HEK293T (cell line): ENCODE results near the gene LDHB.

Experiments
- CTCF ChIA-PET: fragments of 350-600 bp; formaldehyde crosslinking; extraction: SDS; loops from one replicate; lab custom pipeline; 2021; ENCODE audit warnings: antibody characterized with exemption, inconsistent platforms; lab: Yijun Ruan, JAX
- POLR2A ChIA-PET: fragments of 350-600 bp; formaldehyde crosslinking; extraction: SDS; loops from one replicate; lab custom pipeline; 2020; ENCODE audit warnings: antibody characterized with exemption, inconsistent platforms; lab: Yijun Ruan, JAX
- DNase-seq: peaks from one replicate; pipeline ENCODE4 v3.0.0; 2012; ENCODE audit warnings: mixed read lengths; ENCODE audit errors: extremely low spot score
- ARNT ChIP-seq: fragments of 450-650 bp; IDR thresholded peaks from 2 replicates; pipeline ENCODE4 v1.6.1; 2017; ENCODE audit warnings: mild to moderate bottlenecking
- BHLHE40 ChIP-seq: fragments of 450-650 bp; IDR thresholded peaks from 2 replicates; pipeline ENCODE4 v1.6.1; 2016; ENCODE audit warnings: mild to moderate bottlenecking, moderate library complexity, borderline replicate concordance
- CTBP1 ChIP-seq: fragments of 450-650 bp; IDR thresholded peaks from 2 replicates; pipeline ENCODE4 v1.6.1; 2016; ENCODE audit warnings: borderline replicate concordance
- ELF4 ChIP-seq: fragments of 450-650 bp; IDR thresholded peaks from 2 replicates; pipeline ENCODE4 v1.6.1; 2017; ENCODE audit warnings: antibody characterized with exemption
- FOXA1 ChIP-seq: fragments of 450-650 bp; IDR thresholded peaks from 2 replicates; pipeline ENCODE4 v1.6.1; 2016; ENCODE audit warnings: mild to moderate bottlenecking
- FOXK2 ChIP-seq: fragments of 450-650 bp; IDR thresholded peaks from 2 replicates; pipeline ENCODE4 v1.6.1; 2016; ENCODE audit warnings: mild to moderate bottlenecking
- FOXM1 ChIP-seq: fragments of 450-650 bp; IDR thresholded peaks from 2 replicates; pipeline ENCODE4 v1.6.1; 2017; ENCODE audit warnings: mild to moderate bottlenecking, borderline replicate concordance
- HDGF ChIP-seq: fragments of 450-650 bp; IDR thresholded peaks from 2 replicates; pipeline ENCODE4 v1.6.1; 2017; ENCODE audit warnings: antibody characterized with exemption, borderline replicate concordance
- L3MBTL2 ChIP-seq: fragments of 450-650 bp; conservative IDR thresholded peaks from 2 replicates; pipeline ENCODE4 v1.6.1; 2016; ENCODE audit warnings: mild to moderate bottlenecking
- LEF1 ChIP-seq: fragments of 450-650 bp; IDR thresholded peaks from 2 replicates; pipeline ENCODE4 v1.6.1; 2017; ENCODE audit warnings: mild to moderate bottlenecking, borderline replicate concordance
- NFRKB ChIP-seq: fragments of 450-650 bp; IDR thresholded peaks from 2 replicates; pipeline ENCODE4 v1.6.1; 2016; ENCODE audit warnings: mild to moderate bottlenecking, moderate library complexity
- SP1 ChIP-seq: fragments of 450-650 bp; IDR thresholded peaks from 2 replicates; pipeline ENCODE4 v1.6.1; 2017
- SUZ12 ChIP-seq: fragments of 450-650 bp; IDR thresholded peaks from 2 replicates; pipeline ENCODE4 v1.6.1; 2016; ENCODE audit warnings: mild to moderate bottlenecking
- TARDBP ChIP-seq: fragments of 450-650 bp; IDR thresholded peaks from 2 replicates; pipeline ENCODE4 v1.6.1; 2016
- ZNF384 ChIP-seq: fragments of 450-650 bp; IDR thresholded peaks from 2 replicates; pipeline ENCODE4 v1.6.1; 2016
- TF ChIP-seq, protein P1 (sequence below): fragments of 450-650 bp; IDR thresholded peaks from 2 replicates; pipeline ENCODE4 v1.6.1; 2016

Gene LDHB

DNA sequence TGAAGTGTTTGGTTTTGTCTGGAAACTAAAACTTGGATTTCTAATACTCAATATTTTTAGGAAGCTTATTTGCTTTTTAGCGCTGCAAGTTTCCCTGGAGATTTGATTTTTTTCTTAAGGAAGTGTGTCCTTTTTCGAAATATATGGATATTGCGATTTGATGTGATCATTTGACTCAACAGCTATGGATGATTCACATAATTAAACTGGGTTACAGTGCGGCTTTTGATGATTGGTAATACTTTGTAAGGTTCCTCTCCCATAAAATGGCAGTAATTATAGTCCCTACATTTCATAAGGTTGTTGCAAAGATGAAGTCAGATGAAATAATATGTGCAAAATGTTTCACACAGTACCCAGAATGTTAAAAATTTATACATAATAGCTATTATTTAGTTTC is 13.1 kb downstream of the LDHB start:
- TF ChIP-seq NFRKB, result no peak
- no peak for TF ChIP-seq HDGF
- no peak for TF ChIP-seq FOXK2
- TF ChIP-seq, protein P1, sequence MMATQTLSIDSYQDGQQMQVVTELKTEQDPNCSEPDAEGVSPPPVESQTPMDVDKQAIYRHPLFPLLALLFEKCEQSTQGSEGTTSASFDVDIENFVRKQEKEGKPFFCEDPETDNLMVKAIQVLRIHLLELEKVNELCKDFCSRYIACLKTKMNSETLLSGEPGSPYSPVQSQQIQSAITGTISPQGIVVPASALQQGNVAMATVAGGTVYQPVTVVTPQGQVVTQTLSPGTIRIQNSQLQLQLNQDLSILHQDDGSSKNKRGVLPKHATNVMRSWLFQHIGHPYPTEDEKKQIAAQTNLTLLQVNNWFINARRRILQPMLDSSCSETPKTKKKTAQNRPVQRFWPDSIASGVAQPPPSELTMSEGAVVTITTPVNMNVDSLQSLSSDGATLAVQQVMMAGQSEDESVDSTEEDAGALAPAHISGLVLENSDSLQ, result no peak
- no peak for TF ChIP-seq CTBP1
- TF ChIP-seq ZNF384, result no peak
- TF ChIP-seq FOXA1, result no peak
- no peak for TF ChIP-seq LEF1
- ChIA-PET POLR2A (interaction anchor here (3.1 kb wide), 1 partner anchor 13 kb away, joined by 17 read pairs; the partner anchor contains the start of gene LDHB), CTCF (interaction anchor here (0.6 kb wide), 1 partner anchor 31 kb away, joined by 5 read pairs; no protein-coding TSS in a partner anchor)
- no peak for DNase-seq

DNA sequence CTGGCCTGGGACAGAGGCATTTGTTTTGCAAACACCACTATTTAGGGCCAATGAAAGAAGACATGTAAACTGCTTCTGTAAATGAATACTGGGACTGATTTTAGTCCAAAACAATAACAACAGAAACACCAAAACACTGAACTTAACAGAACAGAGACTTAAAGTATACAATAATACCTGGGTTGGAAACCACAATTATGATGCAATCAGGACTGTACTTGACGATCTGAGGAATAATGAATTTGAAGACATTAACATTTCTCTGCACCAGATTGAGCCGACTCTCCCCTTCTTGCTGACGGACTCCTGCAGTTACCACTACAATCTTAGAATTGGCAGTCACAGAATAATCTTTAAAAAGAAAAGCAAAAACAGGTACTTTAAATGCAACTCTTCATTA is 13.9 kb downstream of the LDHB start:
- POLR2A ChIA-PET, result interaction anchor here (3.1 kb wide), 1 partner anchor 14 kb away, joined by 17 read pairs; the partner anchor contains the start of gene LDHB
- DNase-seq, result no peak
- TF ChIP-seq BHLHE40 (no peak), L3MBTL2 (no peak)
- CTCF ChIA-PET, result no interaction called here

- CTCF ChIA-PET, result no interaction called here
- POLR2A ChIA-PET, result interaction anchor here (0.6 to 3.1 kb wide), 2 partner anchors 15 to 16 kb away, joined by 3 to 17 read pairs; partner anchors contain the start of gene LDHB
- no peak for DNase-seq
- TF ChIP-seq CTBP1 (no peak), TARDBP (no peak), BHLHE40 (no peak), NFRKB (no peak), SUZ12 (no peak), SP1 (no peak), FOXA1 (no peak), ELF4 (no peak), HDGF (no peak), ARNT (no peak), ZNF384 (no peak), LEF1 (no peak), FOXK2 (no peak), L3MBTL2 (no peak), FOXM1 (no peak)
- TF ChIP-seq, protein P1, result no peak
These were observed 14.8 kb downstream of the LDHB start for GRCh38 chr12:21642707-21643389.

DNA sequence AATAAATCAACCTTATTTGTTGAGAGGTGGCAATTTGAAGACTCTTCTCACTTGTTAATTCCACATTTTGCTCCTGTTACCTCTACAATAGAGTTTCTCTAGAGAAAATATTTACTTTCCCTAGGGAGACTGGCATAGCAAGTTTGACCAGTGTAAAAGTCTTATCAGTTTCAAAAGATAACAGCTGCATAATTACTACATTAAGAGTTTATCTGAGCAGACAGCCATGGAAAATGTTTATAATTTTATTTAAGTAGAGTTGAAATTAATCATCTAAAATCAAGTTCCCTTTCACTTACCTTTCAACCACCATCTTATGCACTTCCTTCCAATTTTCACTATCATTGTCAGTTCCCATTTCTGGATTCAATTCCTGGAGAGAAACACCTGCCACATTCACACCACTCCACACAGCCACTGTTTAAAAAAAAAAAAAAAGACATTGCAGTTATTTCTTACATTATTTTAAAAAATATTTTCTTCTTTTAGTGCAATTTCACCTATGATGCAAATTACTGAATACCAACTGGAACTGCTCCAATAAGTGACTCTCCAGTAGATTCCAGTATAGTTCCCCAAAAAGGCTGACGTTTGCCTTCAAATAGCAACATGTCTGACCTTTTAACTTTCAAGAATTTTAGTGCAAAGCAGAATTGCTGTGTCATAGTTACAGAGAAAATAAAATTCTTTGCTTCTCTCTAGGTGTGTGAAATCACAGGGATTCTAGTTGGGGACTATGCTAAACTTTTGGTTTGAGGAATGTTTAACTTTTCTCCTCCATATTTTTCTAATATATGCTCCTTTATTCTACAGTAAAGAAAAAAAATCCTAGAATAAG is 19.4 kb downstream of the LDHB start:
- POLR2A ChIA-PET, result no interaction called here
- DNase-seq, result no peak
- no peak for TF ChIP-seq ZNF384
- no peak for TF ChIP-seq L3MBTL2
- TF ChIP-seq CTBP1, result no peak
- TF ChIP-seq FOXM1, result no peak
- TF ChIP-seq BHLHE40, result no peak
- TF ChIP-seq ELF4, result no peak
- TF ChIP-seq NFRKB, result no peak
- CTCF ChIA-PET, result no interaction called here

- CTCF ChIA-PET, result interaction anchor here (0.5 kb wide), 1 partner anchor 64 kb away, joined by 6 read pairs; no protein-coding TSS in a partner anchor
- TF ChIP-seq NFRKB, result no peak
- no peak for TF ChIP-seq ARNT
- TF ChIP-seq SUZ12, result no peak
- TF ChIP-seq SP1, result no peak
- no peak for TF ChIP-seq ELF4
- TF ChIP-seq TARDBP, result no peak
- TF ChIP-seq LEF1, result no peak
- TF ChIP-seq, protein P1, result no peak
- TF ChIP-seq ZNF384, result no peak
- no peak for TF ChIP-seq CTBP1
- TF ChIP-seq BHLHE40, result no peak
- no peak for DNase-seq
- POLR2A ChIA-PET, result interaction anchor here (1.5 kb wide), 1 partner anchor 18 kb away, joined by 4 read pairs; no protein-coding TSS in a partner anchor
These were observed 23.4 kb downstream of the LDHB start for GRCh38 chr12:21634245-21634644.

DNA sequence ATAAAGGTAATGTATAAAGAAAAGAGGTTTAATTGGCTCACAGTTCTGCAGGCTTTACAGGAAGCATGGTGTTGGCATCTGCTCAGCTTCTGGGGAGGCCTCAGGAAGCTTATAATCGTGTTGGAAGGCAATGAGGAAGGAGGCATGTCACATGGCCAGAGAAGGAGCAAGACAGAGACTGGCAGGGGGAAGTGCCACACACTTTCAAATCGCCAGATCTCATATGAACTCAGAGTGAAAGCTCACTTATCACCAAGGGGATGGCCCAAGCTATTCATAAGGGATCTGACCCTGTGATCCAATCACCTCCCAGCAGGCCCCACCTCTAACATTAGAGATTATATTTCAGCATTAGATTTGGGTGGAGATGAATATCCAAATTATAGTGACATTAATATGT is 26.3 kb downstream of the LDHB start:
- TF ChIP-seq ELF4, result no peak
- TF ChIP-seq HDGF, result no peak
- no peak for TF ChIP-seq FOXM1
- TF ChIP-seq FOXK2, result no peak
- no peak for TF ChIP-seq CTBP1
- TF ChIP-seq NFRKB, result no peak
- no peak for TF ChIP-seq LEF1
- TF ChIP-seq SP1, result no peak
- CTCF ChIA-PET, result interaction anchor here (0.6 kb wide), 1 partner anchor 26 kb away, joined by 3 read pairs; the partner anchor contains the start of gene LDHB
- POLR2A ChIA-PET, result no interaction called here
- DNase-seq, result no peak
